GM21825 (cell line): ENCODE measurements around the gene CNN2.

Experiments
- ATAC-seq: cut with Tn5 transposase; IDR thresholded peaks from one replicate; pipeline ENCODE4 v1.9.1; 2021; ENCODE audit warnings: mild to moderate bottlenecking, moderate library complexity; ENCODE audit not compliant: unreplicated experiment

The CNN2 gene

GRCh38 chr19:1064661-1065605 is 38.5 kb downstream of the CNN2 start:
- no peak for ATAC-seq

GRCh38 chr19:1065606-1066109 is 39.2 kb downstream of the CNN2 start:
- no peak for ATAC-seq

GRCh38 chr19:1066251-1066747 is 39.9 kb downstream of the CNN2 start:
- ATAC-seq = no peak

- no peak for ATAC-seq
These were observed 40.4 kb downstream of the CNN2 start, which contains the start of gene ARHGAP45 for GRCh38 chr19:1066748-1067340. TSS of gene ARHGAP45 (plus strand) at chr19:1067167. CDS start at chr19:1067406, 239 bp downstream.

GRCh38 chr19:1067341-1067957 is 41.0 kb downstream of the CNN2 start:
- no peak for ATAC-seq

- ATAC-seq = no peak
These were observed 41.9 kb downstream of the CNN2 start for GRCh38 chr19:1068009-1069001.

GRCh38 chr19:1069009-1069779 is 42.8 kb downstream of the CNN2 start:
- no peak for ATAC-seq

- ATAC-seq = no peak
These were observed 44.1 kb downstream of the CNN2 start for GRCh38 chr19:1070576-1070930.

GRCh38 chr19:1070931-1071791 is 44.8 kb downstream of the CNN2 start:
- no peak for ATAC-seq

- no peak for ATAC-seq
These were observed 46.1 kb downstream of the CNN2 start for GRCh38 chr19:1072371-1073015.

- no peak for ATAC-seq
These were observed 46.9 kb downstream of the CNN2 start for GRCh38 chr19:1073063-1073955.

GRCh38 chr19:1073956-1074517 is 47.6 kb downstream of the CNN2 start:
- no peak for ATAC-seq

GRCh38 chr19:1074544-1075283 is 48.3 kb downstream of the CNN2 start:
- no peak for ATAC-seq

GRCh38 chr19:1076046-1076386 is 49.6 kb downstream of the CNN2 start:
- no peak for ATAC-seq

GRCh38 chr19:1076951-1077350 is 50.5 kb downstream of the CNN2 start:
- ATAC-seq = peak; percentile 55

- no peak for ATAC-seq
These were observed 53.2 kb downstream of the CNN2 start for GRCh38 chr19:1079566-1080111.
